ENCODE results near the gene STARD9.

STARD9 gene

DNA sequence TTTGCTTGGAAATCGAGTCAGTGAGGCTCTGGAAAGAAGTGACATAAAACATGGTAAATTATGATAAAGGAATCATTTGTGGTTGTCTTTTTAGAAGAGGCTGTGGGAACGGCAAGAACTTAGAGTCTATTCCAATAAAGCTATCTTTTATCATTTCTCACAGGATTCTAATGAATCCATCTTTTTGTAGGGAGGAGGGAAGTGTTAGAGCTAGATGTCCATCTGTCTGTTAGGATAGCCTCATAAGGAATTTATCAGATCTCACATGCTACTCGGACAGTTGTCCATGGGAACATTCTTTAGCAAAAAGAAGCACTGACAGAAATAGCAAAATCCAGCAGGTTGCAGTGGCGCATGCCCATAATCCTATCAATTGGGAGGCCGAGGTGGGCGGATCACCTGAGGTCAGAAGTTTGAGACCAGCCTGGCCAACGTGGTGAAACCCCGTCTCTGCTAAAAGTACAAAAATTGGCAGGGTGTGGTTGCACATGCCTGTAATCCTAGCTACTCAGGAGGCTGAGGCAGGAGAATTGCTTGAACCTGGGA is 37.0 kb downstream of the STARD9 start:
- H3K4me3 ChIP-seq (replicated peaks; ENCODE audit: low read depth, low read length), result no peak overlapping the region
- DNase-seq (ENCODE audit: low read depth), result no peak
- no peak for TF ChIP-seq CTCF (IDR thresholded peaks at IDR 0.05; ENCODE audit: low read length, missing control alignments)

- no peak for TF ChIP-seq CTCF (IDR thresholded peaks at IDR 0.05; ENCODE audit: low read length, missing control alignments)
- no peak overlapping the region for H3K4me3 ChIP-seq (replicated peaks; ENCODE audit: low read depth, low read length)
- no peak for DNase-seq (ENCODE audit: low read depth)
Measured at GRCh38 chr15:42616107-42616506, 40.7 kb downstream of the STARD9 start.

- no peak for TF ChIP-seq CTCF (IDR thresholded peaks at IDR 0.05; ENCODE audit: low read length, missing control alignments)
- DNase-seq (ENCODE audit: low read depth), result no peak
- no peak overlapping the region for H3K4me3 ChIP-seq (replicated peaks; ENCODE audit: low read depth, low read length)
Measured at GRCh38 chr15:42619656-42620371, 44.4 kb downstream of the STARD9 start.

DNA sequence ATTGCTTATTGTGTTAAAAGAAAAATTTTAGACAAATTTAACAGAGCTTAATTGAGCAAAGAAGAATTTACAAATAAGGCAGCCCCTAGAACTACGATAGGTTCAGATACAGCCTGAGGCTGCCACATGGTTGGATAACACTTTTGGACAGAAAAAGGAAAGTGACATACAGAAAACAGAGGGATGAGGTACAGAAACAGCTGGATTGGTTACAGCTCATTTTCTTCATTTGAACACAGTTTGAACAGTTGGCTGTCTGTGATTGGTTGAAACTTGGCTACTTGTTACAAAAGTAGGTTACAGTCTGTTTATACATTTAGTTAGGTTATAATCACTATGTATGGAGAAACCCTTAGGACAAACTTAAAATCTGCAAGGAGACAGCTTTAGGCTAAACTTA is 46.0 kb downstream of the STARD9 start:
- no peak for DNase-seq (ENCODE audit: low read depth)
- no peak for TF ChIP-seq CTCF (IDR thresholded peaks at IDR 0.05; ENCODE audit: low read length, missing control alignments)
- H3K4me3 ChIP-seq (replicated peaks; ENCODE audit: low read depth, low read length), result no peak overlapping the region

GRCh38 chr15:42621996-42622925 is 46.9 kb downstream of the STARD9 start:
- no peak overlapping the region for H3K4me3 ChIP-seq (replicated peaks; ENCODE audit: low read depth, low read length)
- DNase-seq (ENCODE audit: low read depth), result no peak
- TF ChIP-seq CTCF (IDR thresholded peaks at IDR 0.05; ENCODE audit: low read length, missing control alignments), result no peak

DNA sequence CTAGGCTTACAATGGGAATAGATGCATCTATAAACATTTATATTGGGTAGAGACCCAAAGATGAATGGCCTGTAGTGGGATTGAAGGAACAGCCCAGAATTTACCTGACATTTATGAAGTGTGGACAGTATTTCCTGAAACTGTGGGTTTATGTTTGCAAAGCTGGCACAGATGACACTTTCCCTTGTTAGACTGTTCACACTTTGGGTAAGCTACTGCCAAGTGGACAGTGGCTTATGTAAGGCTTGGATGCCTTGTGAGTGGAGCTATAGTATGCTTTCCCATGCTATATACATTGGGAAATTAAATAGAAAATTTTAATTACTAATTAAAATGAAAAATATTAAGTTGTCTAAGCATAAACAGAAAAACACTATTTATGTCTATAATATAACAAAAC is 48.5 kb downstream of the STARD9 start:
- no peak for TF ChIP-seq CTCF (IDR thresholded peaks at IDR 0.05; ENCODE audit: low read length, missing control alignments)
- H3K4me3 ChIP-seq (replicated peaks; ENCODE audit: low read depth, low read length), result no peak overlapping the region
- no peak for DNase-seq (ENCODE audit: low read depth)

Data from fibroblast of pulmonary artery (primary cell).